ENCODE data around the gene BMP2. TPM values are rescaled to one million over a fixed set of nuclear protein-coding genes. Genes with fewer than 3 reads are reported as not detected.
A peak's percentile ranks its signal among the peaks of the same experiment; 100 is the strongest.

BMP2 gene
- 1.0 and 1.4 TPM in 2 replicates for total RNA-seq (2014; rRNA removed)
- polyA plus RNA-seq (2012), result 0.02 TPM

GRCh38 chr20:6767536-6768227 is at the start of gene BMP2:
Gene BMP2 (plus strand): TSS chr20:6767686. CDS start chr20:6770127, 2,441 bp downstream.
- DNase-seq (ENCODE audit: low read depth), result peak; percentile 45

GRCh38 chr20:6718662-6719368 is 48.7 kb upstream of the BMP2 start:
- DNase-seq (ENCODE audit: low read depth), result peak; percentile 7

- no peak for DNase-seq (ENCODE audit: low read depth)
Measured at GRCh38 chr20:6719369-6719721, 48.1 kb upstream of the BMP2 start.

GRCh38 chr20:6726761-6727160 is 40.7 kb upstream of the BMP2 start:
- DNase-seq (ENCODE audit: low read depth), result no peak

GRCh38 chr20:6730672-6731328 is 36.7 kb upstream of the BMP2 start:
- DNase-seq (ENCODE audit: low read depth), result no peak

GRCh38 chr20:6732001-6732447 is 35.5 kb upstream of the BMP2 start:
- no peak for DNase-seq (ENCODE audit: low read depth)

- no peak for DNase-seq (ENCODE audit: low read depth)
Measured at GRCh38 chr20:6732851-6733250, 34.6 kb upstream of the BMP2 start.

GRCh38 chr20:6733965-6734364 is 33.5 kb upstream of the BMP2 start:
- no peak for DNase-seq (ENCODE audit: low read depth)

- DNase-seq (ENCODE audit: low read depth), result no peak
Measured at GRCh38 chr20:6735942-6736845, 31.3 kb upstream of the BMP2 start.

- DNase-seq (ENCODE audit: low read depth), result no peak
Measured at GRCh38 chr20:6739406-6739805, 28.1 kb upstream of the BMP2 start.

- no peak for DNase-seq (ENCODE audit: low read depth)
Measured at GRCh38 chr20:6740096-6740495, 27.4 kb upstream of the BMP2 start.

- no peak for DNase-seq (ENCODE audit: low read depth)
Measured at GRCh38 chr20:6744180-6744579, 23.3 kb upstream of the BMP2 start.

- no peak for DNase-seq (ENCODE audit: low read depth)
Measured at GRCh38 chr20:6744805-6745204, 22.7 kb upstream of the BMP2 start.

GRCh38 chr20:6746901-6747609 is 20.4 kb upstream of the BMP2 start:
- DNase-seq (ENCODE audit: low read depth), result peak; percentile 46

- no peak for DNase-seq (ENCODE audit: low read depth)
Measured at GRCh38 chr20:6750438-6750837, 17.0 kb upstream of the BMP2 start.

- no peak for DNase-seq (ENCODE audit: low read depth)
Measured at GRCh38 chr20:6756693-6757595, 10.5 kb upstream of the BMP2 start.

- DNase-seq (ENCODE audit: low read depth), result no peak
Measured at GRCh38 chr20:6764619-6765018, 2.9 kb upstream of the BMP2 start.

- peak; percentile 60 for DNase-seq (ENCODE audit: low read depth)
Measured at GRCh38 chr20:6765469-6766058, 1.9 kb upstream of the BMP2 start.

GRCh38 chr20:6766433-6766832 is 1.1 kb upstream of the BMP2 start:
- no peak for DNase-seq (ENCODE audit: low read depth)
